Activated CD8-positive, alpha-beta memory T cell treated with anti-CD3 and anti-CD28 coated beads, Interleukin-2, amount 10 ng/mL, durations not matched to agents 7 days and 5 days (primary cell): ENCODE results near the gene WWC2. TPM values are rescaled to one million over a fixed set of nuclear protein-coding genes. Genes with fewer than 3 reads are reported as not detected.
A peak's percentile ranks its signal among the peaks of the same experiment; 100 is the strongest.
"Not testable (repeated sequence)": the region's sequence is repeated elsewhere in the genome, so short reads cannot be mapped to it uniquely, and the experiment has no call there.

Experiments used
- ATAC-seq: fragments of 150-1000 bp; cut with Tn5 transposase; one replicate; pipeline ENCODE4 v1.10.0; 2021; ENCODE audit warnings: moderate library complexity
- CTCF ChIA-PET: fragments of 350-600 bp; sonication (Branson Sonifier 250); formaldehyde crosslinking; loops from one replicate; lab custom pipeline; 2021; ENCODE audit warnings: antibody characterized with exemption; lab: Charles Lee
- DNase-seq: peaks from one replicate; pipeline ENCODE4 v3.0.0-alpha.2; 2020
- H3K27ac Mint-ChIP-seq: one replicate; pipeline ENCODE4 v1.8.0; 2021; ENCODE audit warnings: mild to moderate bottlenecking, mixed read lengths
- H3K27me3 Mint-ChIP-seq: one replicate; pipeline ENCODE4 v1.8.0; 2021; ENCODE audit warnings: mixed read lengths
- H3K36me3 Mint-ChIP-seq: one replicate; pipeline ENCODE4 v1.8.0; 2021; ENCODE audit warnings: mild to moderate bottlenecking, mixed read lengths
- H3K4me1 Mint-ChIP-seq: one replicate; pipeline ENCODE4 v1.8.0; 2021; ENCODE audit warnings: mixed read lengths
- H3K4me3 Mint-ChIP-seq: one replicate; pipeline ENCODE4 v1.8.0; 2021; ENCODE audit warnings: mild to moderate bottlenecking, moderate library complexity, mixed read lengths
- H3K9me3 Mint-ChIP-seq: one replicate; pipeline ENCODE4 v1.8.0; 2022; ENCODE audit warnings: low read depth, mixed read lengths
- total RNA-seq, 2 experiments: library from RNA; stranded (reverse); gene quantifications; one replicate each; pipeline ENCODE4 v1.2.3, GENCODE V29; 2021

WWC2 gene
- total RNA-seq, 2 experiments from 2014 or later: 0.05 to 0.20 TPM

GRCh38 chr4:183321516-183321915 is 222.5 kb downstream of the WWC2 start:
- Mint-ChIP-seq H3K27ac (peak overlapping the region; percentile 62), H3K27me3 (peaks cover 11% of the 10 kb centered on the region), H3K9me3 (peaks cover 2% of the 10 kb centered on the region), H3K4me1 (peaks cover 9% of the 10 kb centered on the region), H3K36me3 (no peaks in the 10 kb centered on the region), H3K4me3 (no peak overlapping the region)
- CTCF ChIA-PET: no interaction called here
- ATAC-seq: no peak
- no peak for DNase-seq

DNA sequence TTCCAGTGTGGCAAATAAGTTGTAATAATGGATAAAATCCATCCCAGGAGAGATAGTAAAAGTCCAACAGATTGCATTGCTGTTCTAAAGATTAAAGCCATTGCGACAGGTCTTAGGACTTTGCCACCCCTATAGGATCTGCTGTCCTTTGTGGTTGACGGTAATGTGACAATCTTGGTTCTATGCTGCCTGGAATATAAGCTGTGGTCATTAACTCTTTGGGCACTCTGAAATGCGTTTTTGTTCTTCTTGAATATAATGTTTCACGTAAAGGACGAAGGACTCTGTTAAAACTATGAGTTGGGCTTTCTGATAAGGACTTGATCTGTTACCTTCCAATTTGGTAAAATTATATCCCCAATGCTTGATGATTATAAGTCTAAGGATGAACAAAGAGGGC is 223.3 kb downstream of the WWC2 start, which contains the start of gene CLDN24:
Gene CLDN24 (minus strand): TSS at position 101 of the 400 bp plus-strand sequence. CDS start 0 bp downstream, at position 101.
- H3K27me3 Mint-ChIP-seq: peaks cover 9% of the 10 kb centered on the region
- DNase-seq (no peak), ATAC-seq (no peak)
- peak within 1 kb of the TSS; percentile 62 for H3K27ac Mint-ChIP-seq
- no peak within 1 kb of the TSS for H3K4me3 Mint-ChIP-seq
- H3K9me3 Mint-ChIP-seq: peaks cover 2% of the 10 kb centered on the region
- H3K36me3 Mint-ChIP-seq: no peaks in the 10 kb centered on the region
- CTCF ChIA-PET: no interaction called here
- H3K4me1 Mint-ChIP-seq: peaks cover 9% of the 10 kb centered on the region

DNA sequence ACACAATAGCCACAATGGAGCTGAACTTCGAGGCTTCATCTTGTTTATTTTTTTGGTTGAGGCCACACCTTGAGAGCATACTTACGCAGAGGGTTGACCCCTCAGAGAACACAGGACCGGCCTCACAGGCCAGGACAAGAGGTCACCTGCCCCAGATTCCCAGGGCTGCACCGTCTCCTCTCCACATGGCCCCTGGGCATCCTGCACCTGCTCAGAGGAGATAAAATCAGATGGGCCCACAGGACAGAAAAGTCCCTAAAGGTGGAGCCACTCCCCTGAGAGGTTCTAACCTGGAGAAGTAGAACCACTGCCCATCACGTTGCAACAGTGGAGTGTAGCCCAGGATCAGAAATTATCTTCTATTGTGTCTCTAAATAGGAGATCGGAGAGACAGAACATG is 224.2 kb downstream of the WWC2 start:
- Mint-ChIP-seq H3K4me3 (no peak overlapping the region), H3K36me3 (no peaks in the 10 kb centered on the region), H3K9me3 (peaks cover 2% of the 10 kb centered on the region), H3K4me1 (peaks cover 9% of the 10 kb centered on the region), H3K27ac (no peak overlapping the region), H3K27me3 (peaks cover 9% of the 10 kb centered on the region)
- ATAC-seq (no peak), DNase-seq (no peak)
- CTCF ChIA-PET: no interaction called here

- H3K4me1 Mint-ChIP-seq, H3K9me3 Mint-ChIP-seq, DNase-seq, ATAC-seq, H3K36me3 Mint-ChIP-seq, H3K27me3 Mint-ChIP-seq, CTCF ChIA-PET, H3K27ac Mint-ChIP-seq, H3K4me3 Mint-ChIP-seq: not testable (repeated sequence)
These were observed 225.0 kb downstream of the WWC2 start for GRCh38 chr4:183324056-183324455.

GRCh38 chr4:183324619-183325018 is 225.6 kb downstream of the WWC2 start:
- peaks cover 9% of the 10 kb centered on the region for H3K4me1 Mint-ChIP-seq
- ATAC-seq (no peak), DNase-seq (no peak)
- H3K27ac Mint-ChIP-seq: no peak overlapping the region
- H3K36me3 Mint-ChIP-seq: no peaks in the 10 kb centered on the region
- peaks cover 2% of the 10 kb centered on the region for H3K9me3 Mint-ChIP-seq
- H3K27me3 Mint-ChIP-seq: peaks cover 4% of the 10 kb centered on the region
- no peak overlapping the region for H3K4me3 Mint-ChIP-seq
- CTCF ChIA-PET: no interaction called here

DNA sequence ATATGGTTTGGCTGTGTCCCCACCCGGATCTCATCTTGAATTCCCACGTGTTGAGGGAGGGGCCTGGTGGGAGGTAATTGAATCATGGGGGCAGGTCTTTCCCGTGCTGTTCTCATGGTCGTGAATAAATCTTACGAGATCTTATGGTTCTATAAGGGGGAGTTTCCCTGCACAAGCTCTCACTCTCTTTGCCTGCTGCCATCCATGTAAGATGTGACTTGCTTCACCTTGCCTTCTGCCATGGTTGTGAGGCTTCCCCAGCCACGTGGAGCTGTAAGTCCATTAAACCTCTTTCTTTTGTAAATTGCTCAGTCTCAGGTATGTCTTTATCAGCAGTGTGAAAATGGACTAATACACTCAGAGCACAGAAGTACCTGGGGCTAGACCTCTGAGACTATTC is 227.3 kb downstream of the WWC2 start:
- H3K9me3 Mint-ChIP-seq, H3K4me3 Mint-ChIP-seq, ATAC-seq, H3K27ac Mint-ChIP-seq, DNase-seq, CTCF ChIA-PET, H3K36me3 Mint-ChIP-seq, H3K4me1 Mint-ChIP-seq, H3K27me3 Mint-ChIP-seq: not testable (repeated sequence)

DNA sequence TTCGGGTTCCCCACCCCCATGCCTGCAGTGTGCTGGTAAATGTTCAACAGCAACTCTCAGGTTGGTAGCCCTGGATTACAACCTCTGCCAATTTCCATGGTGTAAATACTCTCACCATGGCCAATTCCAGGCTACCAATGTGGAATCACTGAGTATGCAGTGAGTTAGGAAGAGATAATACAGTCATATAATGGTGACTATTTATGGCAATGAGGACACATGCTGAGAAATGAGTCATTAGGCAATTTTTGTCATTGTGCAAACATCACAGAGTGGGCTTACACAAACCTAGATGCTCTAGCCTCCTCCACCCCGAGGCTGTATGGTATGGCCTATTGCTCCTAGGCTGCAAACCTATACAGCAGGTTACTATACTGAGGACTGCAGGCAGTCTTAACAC is 227.8 kb downstream of the WWC2 start:
- ATAC-seq (no peak), DNase-seq (no peak)
- Mint-ChIP-seq H3K4me1 (no peaks in the 10 kb centered on the region), H3K36me3 (no peaks in the 10 kb centered on the region), H3K9me3 (peaks cover 2% of the 10 kb centered on the region), H3K4me3 (no peak overlapping the region), H3K27me3 (no peaks in the 10 kb centered on the region), H3K27ac (no peak overlapping the region)
- CTCF ChIA-PET: no interaction called here

GRCh38 chr4:183327827-183328226 is 228.8 kb downstream of the WWC2 start:
- H3K27me3 Mint-ChIP-seq: peaks cover under 1% of the 10 kb centered on the region
- H3K36me3 Mint-ChIP-seq: no peaks in the 10 kb centered on the region
- H3K4me1 Mint-ChIP-seq: no peaks in the 10 kb centered on the region
- no peak overlapping the region for H3K27ac Mint-ChIP-seq
- H3K9me3 Mint-ChIP-seq: peaks cover 2% of the 10 kb centered on the region
- ATAC-seq (no peak), DNase-seq (no peak)
- CTCF ChIA-PET: no interaction called here
- H3K4me3 Mint-ChIP-seq: no peak overlapping the region

- no peaks in the 10 kb centered on the region for H3K4me1 Mint-ChIP-seq
- ATAC-seq (no peak), DNase-seq (no peak)
- no peaks in the 10 kb centered on the region for H3K36me3 Mint-ChIP-seq
- CTCF ChIA-PET: no interaction called here
- peaks cover 2% of the 10 kb centered on the region for H3K9me3 Mint-ChIP-seq
- H3K4me3 Mint-ChIP-seq: no peak overlapping the region
- peaks cover 6% of the 10 kb centered on the region for H3K27me3 Mint-ChIP-seq
- H3K27ac Mint-ChIP-seq: no peak overlapping the region
These were observed 229.8 kb downstream of the WWC2 start for GRCh38 chr4:183328832-183329231.

DNA sequence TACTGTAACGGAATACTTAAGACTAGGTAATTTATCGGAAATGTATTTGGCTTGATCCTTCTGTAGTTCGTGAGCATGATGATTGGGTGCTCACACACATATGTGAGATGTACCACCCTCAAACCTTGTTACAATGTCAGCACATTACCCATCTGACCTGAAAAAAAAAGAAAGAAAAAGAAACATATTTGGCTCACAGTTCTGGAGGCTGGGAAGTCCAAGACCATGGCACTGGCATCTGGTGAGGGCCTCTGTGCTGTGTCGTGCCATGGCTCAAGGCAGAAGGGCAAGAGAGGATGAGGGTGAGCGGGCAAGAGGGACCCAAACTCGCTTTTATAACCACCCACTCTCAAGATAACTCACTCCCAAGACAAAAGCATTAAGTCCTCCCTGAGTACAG is 230.2 kb downstream of the WWC2 start:
- no peak overlapping the region for H3K27ac Mint-ChIP-seq
- no peak for ATAC-seq
- CTCF ChIA-PET: no interaction called here

GRCh38 chr4:183329954-183330742 is 231.1 kb downstream of the WWC2 start:
- no peak for ATAC-seq
- H3K9me3 Mint-ChIP-seq: peaks cover 2% of the 10 kb centered on the region
- CTCF ChIA-PET: no interaction called here

More for the DNA sequence above, 230.2 kb downstream of the WWC2 start:
- no peak for DNase-seq
- Mint-ChIP-seq H3K36me3 (no peaks in the 10 kb centered on the region), H3K9me3 (peaks cover 2% of the 10 kb centered on the region), H3K4me3 (no peak overlapping the region), H3K27me3 (peaks cover 9% of the 10 kb centered on the region), H3K4me1 (no peaks in the 10 kb centered on the region)

GRCh38 chr4:183330841-183331240 is 231.8 kb downstream of the WWC2 start:
- H3K27me3 Mint-ChIP-seq: peaks cover 11% of the 10 kb centered on the region
- H3K36me3 Mint-ChIP-seq: no peaks in the 10 kb centered on the region
- DNase-seq (no peak), ATAC-seq (no peak)
- CTCF ChIA-PET: no interaction called here
- H3K9me3 Mint-ChIP-seq: peaks cover 2% of the 10 kb centered on the region
- H3K4me1 Mint-ChIP-seq: peaks cover 6% of the 10 kb centered on the region
- no peak overlapping the region for H3K27ac Mint-ChIP-seq
- H3K4me3 Mint-ChIP-seq: no peak overlapping the region

More at GRCh38 chr4:183329954-183330742, 231.1 kb downstream of the WWC2 start:
- no peak for DNase-seq
- Mint-ChIP-seq H3K27me3 (peaks cover 9% of the 10 kb centered on the region), H3K4me3 (no peak overlapping the region), H3K36me3 (no peaks in the 10 kb centered on the region), H3K27ac (no peak overlapping the region), H3K4me1 (no peaks in the 10 kb centered on the region)

DNA sequence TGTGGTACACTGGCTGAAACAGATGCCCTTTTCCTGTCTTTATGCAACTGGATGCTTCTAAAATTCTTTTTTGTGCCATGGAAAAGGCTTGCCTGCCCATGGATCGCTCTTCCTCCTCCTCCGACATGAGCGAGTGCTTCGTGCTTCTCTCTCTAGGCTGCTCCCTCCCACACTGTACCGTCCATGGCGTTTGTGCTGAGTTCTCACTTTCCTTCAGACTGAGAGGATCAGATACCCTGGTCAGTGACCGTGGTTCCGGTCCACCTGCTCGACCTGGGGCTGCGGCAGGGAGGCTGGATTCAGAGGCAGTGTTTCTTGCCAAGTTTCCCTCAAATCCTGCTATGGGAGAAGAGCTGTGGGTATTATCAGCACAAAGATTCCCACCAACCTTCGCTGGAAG is 233.4 kb downstream of the WWC2 start:
- no peaks in the 10 kb centered on the region for H3K9me3 Mint-ChIP-seq
- DNase-seq: no peak
- H3K4me3 Mint-ChIP-seq: no peak overlapping the region
- H3K27ac Mint-ChIP-seq: no peak overlapping the region
- ATAC-seq: no peak
- CTCF ChIA-PET: no interaction called here
- peaks cover 6% of the 10 kb centered on the region for H3K4me1 Mint-ChIP-seq
- H3K27me3 Mint-ChIP-seq: peaks cover 11% of the 10 kb centered on the region
- no peaks in the 10 kb centered on the region for H3K36me3 Mint-ChIP-seq

- Mint-ChIP-seq H3K27me3 (peaks cover 11% of the 10 kb centered on the region), H3K4me3 (no peak overlapping the region), H3K9me3 (no peaks in the 10 kb centered on the region), H3K36me3 (no peaks in the 10 kb centered on the region), H3K4me1 (peaks cover 6% of the 10 kb centered on the region), H3K27ac (no peak overlapping the region)
- CTCF ChIA-PET: no interaction called here
- ATAC-seq (no peak), DNase-seq (no peak)
These were observed 234.1 kb downstream of the WWC2 start for GRCh38 chr4:183333202-183333601.
